ENCODE measurements around the gene SYT7.
"Not testable (repeated sequence)": the region's sequence is repeated elsewhere in the genome, so short reads cannot be mapped to it uniquely, and the experiment has no call there.

The SYT7 gene

DNA sequence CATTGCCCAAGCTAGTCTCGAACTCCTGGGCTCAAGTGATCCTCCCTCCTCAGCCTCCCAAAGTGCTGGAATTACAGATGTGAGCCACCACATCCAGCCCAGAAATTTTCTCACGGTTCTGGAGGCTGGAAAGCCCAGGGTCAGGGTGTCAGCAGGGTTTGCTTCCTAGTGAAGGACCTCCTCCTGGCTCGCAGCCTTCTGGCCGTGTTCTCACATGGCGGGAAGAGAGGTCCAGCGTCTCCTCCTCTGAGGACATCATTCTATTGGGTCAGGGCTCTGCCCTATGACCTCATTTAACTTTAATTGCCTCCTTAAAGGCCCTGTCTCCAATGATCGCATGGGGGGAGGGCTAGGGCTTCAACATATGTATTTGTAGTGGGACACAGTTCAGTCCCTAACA is 112.9 kb downstream of the SYT7 start:
- no peak for FAIRE-seq

- not testable (repeated sequence) for FAIRE-seq
Observed at GRCh38 chr11:61467602-61468001, 113.3 kb downstream of the SYT7 start.
